ENCODE measurements around the gene NUP214.
"Not testable (repeated sequence)": the region's sequence is repeated elsewhere in the genome, so short reads cannot be mapped to it uniquely, and the experiment has no call there.

Gene NUP214

DNA sequence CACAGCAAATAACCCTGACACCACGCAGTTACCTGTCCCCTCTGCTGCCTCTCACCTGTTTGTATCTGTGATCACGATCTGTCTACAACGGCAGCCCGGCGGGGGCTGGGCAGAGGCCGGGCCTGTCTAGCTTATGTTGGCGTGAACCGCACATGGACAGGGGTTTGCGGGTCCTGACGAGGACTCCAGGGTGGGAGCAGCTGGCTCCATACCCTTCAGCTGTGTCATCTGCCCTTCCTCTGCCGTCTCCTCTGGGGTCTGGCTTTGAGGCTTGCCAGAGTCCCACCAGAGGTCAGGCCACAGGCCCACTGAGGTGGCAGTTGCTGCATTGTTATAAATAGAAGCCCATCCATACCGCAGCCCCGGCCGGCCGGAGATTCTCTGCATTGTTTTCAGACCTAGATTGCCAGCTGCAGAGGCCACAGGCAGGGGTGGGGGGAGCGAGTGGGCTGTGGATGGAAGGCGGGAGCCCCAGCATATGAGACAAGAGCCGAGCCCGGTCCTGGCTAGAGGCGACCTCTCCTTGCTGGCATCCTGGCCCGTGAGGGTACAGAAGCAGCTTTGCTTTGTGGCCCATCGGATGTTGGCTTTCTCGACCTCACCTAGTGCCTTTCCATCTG is 113.1 kb downstream of the NUP214 start:
- Mint-ChIP-seq H3K27ac (peak overlapping the region; percentile 92), H3K4me1 (peaks cover 11% of the 10 kb centered on the region), H3K27me3 (no peaks in the 10 kb centered on the region), H3K4me3 (peak overlapping the region; percentile 89), H3K9me3 (peaks cover 4% of the 10 kb centered on the region), H3K36me3 (peaks cover 8% of the 10 kb centered on the region)
- ATAC-seq (ENCODE audit: low read depth) (peak; percentile 33), DNase-seq (ENCODE audit: low spot score in 2 of 2) (no peak)

DNA sequence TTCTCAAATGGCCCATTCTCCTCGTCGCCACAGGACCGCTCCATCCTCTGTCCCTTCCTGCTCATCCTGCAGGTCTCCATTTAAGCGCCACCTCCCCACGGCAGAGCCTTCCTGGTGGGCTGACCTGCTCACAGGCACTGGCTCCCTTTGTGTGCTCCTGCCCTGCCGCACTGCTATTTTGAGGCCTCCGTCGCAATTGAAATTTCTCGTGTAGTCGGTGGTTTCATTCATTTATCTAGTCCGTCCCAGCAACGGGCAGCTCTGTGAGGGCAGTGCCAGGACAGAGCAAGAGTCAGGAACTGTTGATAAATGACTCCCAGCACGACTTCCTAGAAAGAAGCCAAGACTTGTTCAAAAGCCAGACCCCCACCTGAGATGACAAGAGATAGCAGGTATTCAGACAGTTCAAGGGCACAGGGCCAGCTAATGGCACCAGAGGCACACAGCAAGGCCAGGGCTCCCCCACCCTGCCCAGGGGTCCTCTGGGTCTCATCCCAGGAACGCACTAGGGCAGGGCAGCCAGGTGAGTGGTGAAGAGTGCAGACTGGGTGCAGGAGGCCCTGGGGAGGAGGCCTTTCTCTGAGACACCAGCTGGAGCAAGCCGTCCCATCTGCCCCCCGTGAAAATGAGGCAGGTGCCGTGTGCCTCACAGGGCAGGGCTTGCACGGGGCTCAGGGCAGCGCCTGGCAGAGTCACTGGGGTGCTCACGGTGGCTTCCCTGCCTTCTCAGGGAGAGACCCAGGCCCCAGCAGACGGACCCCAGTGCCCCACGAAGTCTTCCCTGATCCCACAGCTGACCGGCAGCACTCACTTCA is 114.0 kb downstream of the NUP214 start:
- Mint-ChIP-seq H3K9me3 (peaks cover 4% of the 10 kb centered on the region), H3K4me1 (peaks cover 11% of the 10 kb centered on the region), H3K27me3 (no peaks in the 10 kb centered on the region), H3K4me3 (peak overlapping the region; percentile 40), H3K27ac (no peak overlapping the region), H3K36me3 (peaks cover 3% of the 10 kb centered on the region)
- ATAC-seq (ENCODE audit: low read depth) (no peak), DNase-seq (ENCODE audit: low spot score in 2 of 2) (no peak)

DNA sequence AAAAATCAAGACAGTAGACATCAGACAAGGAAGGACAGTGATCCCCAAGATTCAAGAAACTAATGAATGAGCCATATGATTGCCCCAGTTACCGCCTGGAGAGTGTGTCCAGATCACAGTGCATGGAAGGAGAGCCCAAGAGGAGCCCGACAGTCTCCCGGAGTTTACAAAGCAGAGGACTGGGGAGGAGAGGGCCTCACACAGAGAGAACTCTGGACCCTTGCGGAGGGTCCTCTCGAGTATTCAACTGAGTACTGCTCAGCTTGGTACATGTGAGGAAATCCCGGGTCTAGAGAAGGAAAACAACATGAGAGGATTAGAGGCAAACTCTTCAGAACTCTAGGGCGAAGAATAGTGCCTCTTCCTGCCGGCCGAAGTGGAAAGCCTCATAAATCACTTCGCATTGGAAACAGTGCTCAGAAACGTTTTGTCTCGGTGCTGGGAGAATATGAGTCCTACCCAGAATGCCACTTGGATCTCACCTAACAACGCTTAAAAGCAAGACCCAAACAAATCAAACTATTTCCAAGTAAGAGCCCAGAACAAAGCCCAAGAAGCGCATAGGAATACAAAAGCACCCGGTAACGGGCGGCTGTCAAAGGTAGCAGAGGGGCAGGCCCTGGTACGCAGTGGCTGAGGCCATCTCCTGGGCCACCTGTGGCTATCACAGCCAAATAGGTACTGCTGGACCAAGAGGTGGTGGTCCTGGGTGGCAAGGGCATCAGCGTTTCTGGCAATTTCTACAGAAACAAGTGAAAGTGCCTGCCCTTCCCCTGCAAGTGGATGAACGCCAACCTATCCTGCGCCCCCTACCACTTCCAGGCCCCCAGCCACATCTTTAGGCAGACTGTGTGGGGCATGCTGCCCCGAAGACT is 114.9 kb downstream of the NUP214 start:
- Mint-ChIP-seq H3K4me3 (no peak overlapping the region), H3K4me1 (peaks cover 11% of the 10 kb centered on the region), H3K36me3 (peaks cover 3% of the 10 kb centered on the region), H3K27ac (no peak overlapping the region), H3K27me3 (no peaks in the 10 kb centered on the region), H3K9me3 (peaks cover 4% of the 10 kb centered on the region)
- ATAC-seq (ENCODE audit: low read depth), result no peak
- DNase-seq (ENCODE audit: low spot score in 2 of 2), result no peak

DNA sequence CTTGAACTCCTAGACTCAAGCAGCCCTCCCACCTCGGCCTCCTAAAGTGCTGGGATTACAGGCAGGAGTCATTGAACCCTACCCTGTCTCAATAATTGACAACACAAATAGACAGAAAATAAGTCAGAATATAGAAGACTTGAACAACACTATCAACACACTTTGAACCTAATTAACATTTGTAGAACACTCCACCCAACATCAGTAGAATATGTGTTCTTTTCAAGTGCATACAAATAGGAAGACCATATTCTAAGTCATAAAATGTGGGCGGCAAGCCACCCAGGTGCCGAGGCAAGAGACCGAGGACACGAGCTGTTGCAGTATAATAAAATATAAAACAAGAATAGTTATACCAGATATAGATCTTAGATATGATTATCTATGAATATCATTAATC is 118.9 kb downstream of the NUP214 start:
- H3K4me3 Mint-ChIP-seq; DNase-seq (ENCODE audit: low spot score in 2 of 2); H3K27ac Mint-ChIP-seq; ATAC-seq (ENCODE audit: low read depth); H3K9me3 Mint-ChIP-seq; H3K27me3 Mint-ChIP-seq; H3K36me3 Mint-ChIP-seq; H3K4me1 Mint-ChIP-seq: not testable (repeated sequence)

DNA sequence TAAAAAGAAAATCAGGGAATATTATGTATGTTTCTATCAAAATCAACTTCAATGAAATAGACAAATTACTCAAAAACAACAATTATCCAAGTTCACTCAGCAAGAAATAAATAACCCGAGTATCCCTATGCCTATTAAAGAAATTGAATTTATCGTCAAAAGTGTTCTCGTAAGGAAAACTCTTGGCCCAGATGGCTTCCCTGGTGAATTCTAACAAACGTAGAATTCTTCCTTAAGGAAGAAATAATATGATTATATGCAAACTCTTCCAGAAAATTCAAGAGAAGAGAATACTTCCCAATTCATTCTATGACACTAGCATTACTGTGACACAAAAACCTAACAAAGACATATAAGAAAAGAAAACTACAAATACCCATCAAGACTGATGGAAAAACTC is 121.2 kb downstream of the NUP214 start:
- H3K27ac Mint-ChIP-seq, result no peak overlapping the region
- H3K27me3 Mint-ChIP-seq, result no peaks in the 10 kb centered on the region
- no peak for DNase-seq (ENCODE audit: low spot score in 2 of 2)
- no peak overlapping the region for H3K4me3 Mint-ChIP-seq
- H3K9me3 Mint-ChIP-seq, result peaks cover 4% of the 10 kb centered on the region
- H3K4me1 Mint-ChIP-seq, result no peaks in the 10 kb centered on the region
- no peak for ATAC-seq (ENCODE audit: low read depth)
- H3K36me3 Mint-ChIP-seq, result peaks cover 3% of the 10 kb centered on the region

DNA sequence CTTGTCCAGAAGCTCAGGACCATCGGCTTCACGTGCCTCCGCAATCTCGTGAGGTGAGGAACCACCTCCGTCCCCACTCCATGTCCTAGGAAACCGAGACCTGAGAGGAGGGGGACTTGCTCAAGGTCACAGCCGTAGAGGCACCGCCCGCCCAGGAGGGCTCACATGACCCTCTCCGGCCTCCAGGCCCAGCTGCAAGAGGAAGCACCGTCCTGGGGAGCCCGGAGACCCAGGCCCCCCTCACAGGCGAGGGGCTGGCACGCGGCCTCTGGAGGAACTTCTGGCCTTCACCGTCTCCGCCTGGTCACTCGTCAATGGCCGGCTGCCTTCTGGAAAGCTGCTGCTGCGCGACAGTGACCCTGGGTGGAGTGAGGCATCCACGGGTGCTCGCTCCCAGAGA is 126.7 kb downstream of the NUP214 start:
- H3K4me1 Mint-ChIP-seq, result peaks cover 20% of the 10 kb centered on the region
- peak overlapping the region; percentile 11 for H3K4me3 Mint-ChIP-seq
- no peaks in the 10 kb centered on the region for H3K9me3 Mint-ChIP-seq
- no peaks in the 10 kb centered on the region for H3K36me3 Mint-ChIP-seq
- ATAC-seq (ENCODE audit: low read depth) (no peak), DNase-seq (ENCODE audit: low spot score in 2 of 2) (no peak)
- H3K27me3 Mint-ChIP-seq, result no peaks in the 10 kb centered on the region
- peak overlapping the region; percentile 90 for H3K27ac Mint-ChIP-seq

DNA sequence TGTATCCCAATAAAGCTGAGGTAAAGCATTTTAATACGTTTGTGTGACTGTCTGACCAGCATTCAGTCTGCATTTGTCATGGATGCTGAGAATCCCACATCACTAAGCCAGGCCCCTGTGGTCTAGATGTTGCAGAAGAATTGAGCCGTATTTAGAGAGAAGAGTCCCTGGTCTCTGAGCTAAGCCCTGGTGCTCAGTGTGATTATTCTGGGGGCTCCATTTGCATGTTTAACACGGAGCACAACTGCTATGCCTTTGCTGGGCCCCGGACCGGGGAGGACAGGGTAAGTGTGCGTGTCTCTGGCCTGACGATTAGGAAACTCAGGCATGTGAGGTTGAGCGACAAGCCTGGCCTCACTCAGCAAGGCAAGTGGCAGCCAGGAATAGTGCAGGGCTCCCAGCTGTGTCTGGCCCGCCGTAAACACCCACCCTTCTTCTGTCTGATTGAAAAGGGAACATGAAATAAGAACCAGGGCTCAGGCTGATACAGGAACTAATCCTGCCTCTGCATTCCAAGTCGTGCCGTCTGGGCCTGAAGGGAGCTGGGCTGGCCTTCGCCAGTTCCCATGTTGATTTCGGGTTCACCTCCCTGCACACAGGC is 128.6 kb downstream of the NUP214 start:
- Mint-ChIP-seq H3K27ac (peak overlapping the region; percentile 82), H3K4me3 (peak overlapping the region; percentile 65), H3K4me1 (peaks cover 20% of the 10 kb centered on the region), H3K36me3 (no peaks in the 10 kb centered on the region), H3K27me3 (no peaks in the 10 kb centered on the region), H3K9me3 (no peaks in the 10 kb centered on the region)
- ATAC-seq (ENCODE audit: low read depth) (peak; percentile 18), DNase-seq (ENCODE audit: low spot score in 2 of 2) (no peak)

DNA sequence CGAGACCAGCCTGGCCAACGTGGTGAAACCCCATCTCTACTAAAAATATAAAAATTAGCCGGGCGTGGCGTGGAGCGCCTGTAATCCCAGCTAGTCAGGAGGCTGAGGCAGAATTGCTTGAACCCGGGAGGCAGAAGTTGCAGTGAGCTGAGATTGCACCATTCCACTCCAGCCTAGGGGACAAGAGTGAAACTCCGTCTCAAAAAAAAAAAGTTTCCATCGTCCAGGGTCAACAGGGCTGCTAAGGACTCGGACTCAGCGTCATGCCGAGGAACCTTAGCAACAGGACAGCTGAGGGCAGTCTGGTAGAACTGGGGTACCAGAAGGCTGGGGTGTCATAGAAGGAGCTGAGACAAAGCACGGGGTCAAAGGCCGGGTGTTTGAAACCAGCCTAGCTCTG is 129.2 kb downstream of the NUP214 start:
- H3K27me3 Mint-ChIP-seq, result no peaks in the 10 kb centered on the region
- peaks cover 20% of the 10 kb centered on the region for H3K4me1 Mint-ChIP-seq
- H3K36me3 Mint-ChIP-seq, result no peaks in the 10 kb centered on the region
- no peak for ATAC-seq (ENCODE audit: low read depth)
- H3K9me3 Mint-ChIP-seq, result no peaks in the 10 kb centered on the region
- H3K27ac Mint-ChIP-seq, result peak overlapping the region; percentile 82
- peak overlapping the region; percentile 8 for H3K4me3 Mint-ChIP-seq
- DNase-seq (ENCODE audit: low spot score in 2 of 2), result no peak

DNA sequence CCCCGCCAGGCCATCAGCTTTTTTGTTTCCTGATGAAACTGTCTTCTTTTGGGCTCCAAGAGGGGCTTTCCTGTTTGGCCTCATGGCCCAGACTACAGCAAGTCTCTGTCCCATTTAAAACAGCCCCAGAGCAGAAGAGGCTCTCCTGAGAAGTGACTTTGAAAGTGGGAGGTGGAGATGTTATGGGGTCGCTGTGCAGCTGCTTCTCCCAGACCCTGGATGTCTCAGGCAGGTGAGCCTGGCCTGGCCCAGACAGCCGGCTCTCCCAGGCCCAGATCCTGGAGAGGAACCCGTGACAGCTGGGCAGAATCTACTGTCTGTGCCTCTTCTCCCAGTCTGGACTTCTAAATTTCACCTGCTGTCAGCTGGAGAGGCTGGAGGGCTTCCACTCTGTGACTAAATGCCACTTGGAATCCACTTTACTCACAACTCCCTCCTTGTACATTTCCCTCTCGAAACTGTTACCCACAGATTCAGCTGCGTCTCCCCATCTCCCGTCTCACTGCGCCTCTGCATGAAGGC is 130.4 kb downstream of the NUP214 start:
- DNase-seq (ENCODE audit: low spot score in 2 of 2) (no peak), ATAC-seq (ENCODE audit: low read depth) (no peak)
- Mint-ChIP-seq H3K4me1 (peaks cover 20% of the 10 kb centered on the region), H3K9me3 (no peaks in the 10 kb centered on the region), H3K27me3 (no peaks in the 10 kb centered on the region), H3K27ac (peak overlapping the region; percentile 95), H3K36me3 (peaks cover 5% of the 10 kb centered on the region), H3K4me3 (peak overlapping the region; percentile 98)

DNA sequence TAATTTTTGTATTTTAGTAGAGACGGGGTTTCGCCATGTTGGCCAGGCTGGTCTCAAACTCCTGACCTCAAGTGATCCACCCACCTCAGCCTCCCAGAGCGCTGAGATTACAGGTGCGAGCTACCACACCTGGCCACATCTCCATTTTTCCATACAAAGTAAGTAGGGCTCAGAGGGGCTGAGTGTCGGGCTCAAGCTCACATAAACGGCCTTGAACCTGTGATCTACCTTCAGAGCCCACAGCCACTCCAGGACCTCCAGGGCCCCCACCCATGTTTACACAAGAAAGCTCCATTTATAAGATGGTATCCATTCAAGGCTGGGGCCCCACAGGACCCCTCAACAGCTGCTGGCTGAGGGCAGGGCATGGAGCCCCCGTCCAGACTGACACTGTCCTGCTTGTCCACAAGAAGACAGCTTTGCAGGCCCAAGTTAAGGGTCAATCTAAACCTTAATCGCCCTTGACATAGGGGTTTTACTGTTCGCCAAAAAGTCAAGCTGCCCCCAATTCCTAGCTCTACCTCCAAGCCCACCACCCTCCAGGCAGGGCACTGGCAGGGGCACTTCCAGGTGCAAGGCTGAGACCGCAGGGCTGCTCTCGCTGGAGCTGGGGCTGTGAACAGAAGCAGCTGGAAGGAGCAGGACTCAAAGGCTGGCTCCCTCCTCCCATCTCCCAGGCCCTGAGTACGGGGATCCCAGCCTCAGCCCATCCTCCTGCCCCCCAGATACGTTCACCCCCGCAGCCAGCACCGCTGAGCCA is 132.1 kb downstream of the NUP214 start:
- H3K27ac Mint-ChIP-seq, result peak overlapping the region; percentile 58
- no peak for ATAC-seq (ENCODE audit: low read depth)
- peaks cover 20% of the 10 kb centered on the region for H3K4me1 Mint-ChIP-seq
- peaks cover 9% of the 10 kb centered on the region for H3K36me3 Mint-ChIP-seq
- H3K9me3 Mint-ChIP-seq, result no peaks in the 10 kb centered on the region
- H3K27me3 Mint-ChIP-seq, result no peaks in the 10 kb centered on the region
- peak overlapping the region; percentile 42 for H3K4me3 Mint-ChIP-seq
- DNase-seq (ENCODE audit: low spot score in 2 of 2), result no peak

DNA sequence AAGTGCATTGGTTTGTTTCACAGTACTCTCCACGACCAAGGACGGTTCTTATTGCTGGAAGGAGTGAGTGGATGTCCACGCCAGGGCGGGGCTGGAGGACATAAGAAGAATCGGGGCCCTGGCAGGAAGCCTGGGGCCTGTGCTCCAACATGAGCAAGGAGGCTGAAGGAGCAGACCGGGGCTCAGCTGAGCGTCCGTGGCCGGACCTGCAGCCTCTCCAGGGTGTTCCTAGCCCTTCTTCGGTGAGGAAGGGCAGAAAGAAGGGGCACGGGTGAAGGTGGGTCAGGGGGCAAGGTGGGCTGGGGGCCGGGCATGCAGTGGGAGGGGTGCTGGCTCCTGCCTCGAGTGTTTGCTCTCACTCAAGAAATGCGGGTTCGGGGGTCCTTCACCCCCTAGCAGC is 132.8 kb downstream of the NUP214 start:
- Mint-ChIP-seq H3K27ac (peak overlapping the region; percentile 58), H3K9me3 (no peaks in the 10 kb centered on the region), H3K36me3 (peaks cover 13% of the 10 kb centered on the region), H3K27me3 (no peaks in the 10 kb centered on the region), H3K4me1 (peaks cover 20% of the 10 kb centered on the region), H3K4me3 (no peak overlapping the region)
- ATAC-seq (ENCODE audit: low read depth) (no peak), DNase-seq (ENCODE audit: low spot score in 2 of 2) (no peak)

DNA sequence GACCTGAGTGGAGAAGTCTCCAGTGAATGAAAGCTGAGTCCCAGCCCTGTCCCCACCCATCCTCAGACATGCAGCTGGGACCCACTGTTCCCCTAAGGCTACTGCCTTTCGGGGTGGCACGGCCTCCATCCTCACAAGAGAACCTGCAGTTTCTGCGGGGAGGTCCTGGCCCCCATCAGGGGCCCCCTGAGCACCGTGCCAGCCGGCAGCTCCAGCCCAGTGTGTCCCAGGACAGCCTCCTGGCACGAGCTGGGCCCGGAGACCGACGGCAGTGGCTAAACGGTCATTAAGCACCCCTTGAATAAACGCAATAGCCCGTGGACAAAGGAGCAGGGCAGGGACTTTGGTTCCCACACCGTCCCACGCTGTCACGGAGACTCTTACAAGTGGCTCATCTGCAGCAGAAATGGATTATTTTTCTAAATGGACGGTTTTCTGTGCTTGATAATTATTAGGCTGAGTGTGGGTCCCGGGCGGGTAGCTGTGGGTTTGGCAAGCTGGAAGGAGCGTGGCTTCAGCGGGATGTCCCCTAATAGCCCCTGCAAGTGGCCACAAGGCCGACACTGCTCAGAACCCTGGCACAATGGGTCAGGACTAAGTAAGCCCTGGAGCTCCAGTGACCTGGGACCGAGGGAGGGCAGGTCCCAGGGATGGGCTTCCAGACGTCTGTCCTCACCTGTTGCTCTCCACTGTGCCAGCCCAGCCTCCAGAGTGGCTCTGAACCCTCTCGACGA is 133.5 kb downstream of the NUP214 start:
- Mint-ChIP-seq H3K4me1 (peaks cover 20% of the 10 kb centered on the region), H3K27me3 (no peaks in the 10 kb centered on the region), H3K27ac (no peak overlapping the region), H3K36me3 (peaks cover 13% of the 10 kb centered on the region), H3K4me3 (no peak overlapping the region), H3K9me3 (no peaks in the 10 kb centered on the region)
- ATAC-seq (ENCODE audit: low read depth), result no peak
- no peak for DNase-seq (ENCODE audit: low spot score in 2 of 2)
